Activated CD4-positive, alpha-beta T cell treated with anti-CD3 and anti-CD28 coated beads, Interleukin-2, amount 10 ng/mL, durations not matched to agents 24 days and 14 days (primary cell): Measurements from ENCODE around the gene PGAP6. TPM values are rescaled to one million over a fixed set of nuclear protein-coding genes. Genes with fewer than 3 reads are reported as not detected.
"Not testable (repeated sequence)": the region's sequence is repeated elsewhere in the genome, so short reads cannot be mapped to it uniquely, and the experiment has no call there.

Experiments
- DNase-seq: peaks from one replicate; pipeline ENCODE4 v3.0.0; 2022
- H3K27ac Mint-ChIP-seq: one replicate; pipeline ENCODE4 v1.8.0; 2022; ENCODE audit warnings: mild to moderate bottlenecking, mixed read lengths
- H3K27me3 Mint-ChIP-seq: one replicate; pipeline ENCODE4 v1.8.0; 2022; ENCODE audit warnings: mixed read lengths
- H3K36me3 Mint-ChIP-seq: one replicate; pipeline ENCODE4 v1.8.0; 2022; ENCODE audit warnings: low read depth, mild to moderate bottlenecking, mixed read lengths
- H3K4me1 Mint-ChIP-seq: one replicate; pipeline ENCODE4 v1.8.0; 2021; ENCODE audit warnings: mixed read lengths
- H3K4me3 Mint-ChIP-seq: one replicate; pipeline ENCODE4 v1.8.0; 2022; ENCODE audit warnings: mild to moderate bottlenecking, moderate library complexity, mixed read lengths
- H3K9me3 Mint-ChIP-seq: one replicate; pipeline ENCODE4 v1.8.0; 2021; ENCODE audit warnings: mixed read lengths
- intact Hi-C: fragments of 100-400 bp; cut with micrococcal nuclease; formaldehyde crosslinking; loops from one replicate; pipeline ENCODE4 v1.15.1; 2023
- total RNA-seq: library from RNA; stranded (reverse); gene quantifications from 2 replicates; pipeline ENCODE4 v1.2.3, GENCODE V29; 2022

The PGAP6 gene
- total RNA-seq, 1 donor from 2014 or later: 37.8 TPM

GRCh38 chr16:337437-337836, 44.3 kb downstream of the PGAP6 start:
- no peak for DNase-seq
- no peak overlapping the region for H3K4me3 Mint-ChIP-seq
- peaks cover 24% of the 10 kb centered on the region for H3K4me1 Mint-ChIP-seq
- intact Hi-C loops: no loop called here
- H3K27me3 Mint-ChIP-seq: no peaks in the 10 kb centered on the region
- H3K36me3 Mint-ChIP-seq: peaks cover 5% of the 10 kb centered on the region
- no peak overlapping the region for H3K27ac Mint-ChIP-seq
- no peaks in the 10 kb centered on the region for H3K9me3 Mint-ChIP-seq

DNA sequence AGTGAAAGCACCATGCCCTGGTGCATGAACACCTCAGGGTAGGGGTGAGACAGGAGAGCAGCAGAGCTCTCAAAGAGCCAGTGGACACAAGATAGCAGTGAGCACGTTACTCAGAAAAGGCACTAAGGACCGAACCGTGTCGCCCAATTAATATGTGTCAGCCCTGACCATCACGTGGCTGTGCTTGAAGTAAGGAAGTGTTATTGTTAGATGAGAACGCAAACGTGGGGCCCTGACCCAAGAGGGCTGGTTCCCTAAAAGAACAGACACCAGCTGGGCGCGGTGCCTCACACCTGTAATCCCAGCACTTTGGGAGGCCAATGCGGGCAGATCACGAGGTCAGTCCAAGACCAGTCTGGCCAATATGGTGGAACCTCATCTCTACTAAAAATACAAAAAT, 45.5 kb downstream of the PGAP6 start:
- no peaks in the 10 kb centered on the region for H3K9me3 Mint-ChIP-seq
- intact Hi-C loops: no loop called here
- peaks cover 23% of the 10 kb centered on the region for H3K4me1 Mint-ChIP-seq
- no peaks in the 10 kb centered on the region for H3K36me3 Mint-ChIP-seq
- H3K4me3 Mint-ChIP-seq: no peak overlapping the region
- H3K27me3 Mint-ChIP-seq: no peaks in the 10 kb centered on the region
- H3K27ac Mint-ChIP-seq: no peak overlapping the region
- DNase-seq: no peak

- H3K27me3 Mint-ChIP-seq, H3K9me3 Mint-ChIP-seq, H3K36me3 Mint-ChIP-seq, H3K4me3 Mint-ChIP-seq, DNase-seq, intact Hi-C loops, H3K27ac Mint-ChIP-seq: not testable (repeated sequence)
- peaks cover 18% of the 10 kb centered on the region for H3K4me1 Mint-ChIP-seq
Measured at GRCh38 chr16:334861-335632, 46.7 kb downstream of the PGAP6 start.

DNA sequence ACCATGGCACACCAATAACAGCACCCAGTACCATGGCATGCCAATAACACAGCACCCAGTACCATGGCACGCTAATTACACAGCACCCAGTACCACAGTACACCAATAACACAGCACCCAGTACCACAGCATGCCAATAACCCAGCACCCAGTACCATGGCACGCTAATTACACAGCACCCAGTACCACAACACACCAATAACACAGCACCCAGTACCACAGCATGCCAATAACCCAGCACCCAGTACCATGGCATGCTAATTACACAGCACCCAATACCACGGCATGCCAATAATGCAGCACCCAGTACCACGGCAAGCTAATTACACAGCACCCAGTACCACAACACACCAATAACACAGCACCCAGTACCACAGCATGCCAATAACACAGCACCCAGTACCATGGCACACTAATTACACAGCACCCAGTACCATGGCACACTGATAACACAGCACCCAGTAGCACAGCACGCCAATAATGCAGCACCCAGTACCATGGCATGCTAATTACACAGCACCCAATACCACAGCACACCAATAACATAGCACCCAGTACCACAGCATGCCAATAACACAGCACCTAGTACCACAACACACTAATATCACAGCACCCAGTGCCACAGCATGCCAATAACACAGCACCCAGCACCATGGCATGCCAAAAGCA, 47.5 kb downstream of the PGAP6 start:
- intact Hi-C loops, H3K36me3 Mint-ChIP-seq, H3K27ac Mint-ChIP-seq, H3K4me3 Mint-ChIP-seq, DNase-seq, H3K27me3 Mint-ChIP-seq, H3K9me3 Mint-ChIP-seq: not testable (repeated sequence)
- H3K4me1 Mint-ChIP-seq: peaks cover 12% of the 10 kb centered on the region

GRCh38 chr16:333406-334094, 48.2 kb downstream of the PGAP6 start:
- Mint-ChIP-seq H3K36me3 (peaks cover 4% of the 10 kb centered on the region), H3K4me1 (peaks cover 10% of the 10 kb centered on the region), H3K9me3 (no peaks in the 10 kb centered on the region), H3K27me3 (no peaks in the 10 kb centered on the region), H3K27ac (no peak overlapping the region), H3K4me3 (no peak overlapping the region)
- intact Hi-C loops: no loop called here
- DNase-seq: no peak

DNA sequence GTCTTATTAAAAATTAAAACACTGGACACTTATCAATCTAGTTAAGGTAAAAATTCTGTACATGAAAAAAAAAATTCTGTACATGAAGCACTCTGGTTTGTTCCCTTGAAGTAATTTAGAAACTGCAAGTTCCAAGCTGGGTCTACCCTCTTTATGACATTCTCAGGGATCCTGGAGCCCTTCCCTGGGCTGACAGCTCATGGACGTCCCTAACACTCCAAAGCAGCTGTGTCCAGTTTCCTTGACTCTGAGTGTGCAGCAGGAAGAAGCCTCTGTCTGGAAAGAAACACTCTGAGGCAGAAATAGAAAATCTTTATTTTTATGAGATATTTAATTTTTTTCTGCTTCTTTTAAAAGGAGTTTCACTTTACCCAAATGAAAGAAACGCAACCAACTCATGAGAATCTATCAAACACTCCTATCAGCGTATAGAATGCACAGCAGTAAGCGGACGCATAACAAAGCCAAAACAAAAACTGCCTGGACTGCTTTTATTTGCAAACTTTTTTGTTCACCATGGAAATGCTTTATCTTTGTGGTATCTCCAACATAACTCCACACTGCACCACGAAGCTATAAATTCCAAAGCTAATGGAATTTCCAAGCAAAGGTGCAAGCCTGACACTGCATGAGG, 50.5 kb downstream of the PGAP6 start:
- intact Hi-C loops, H3K36me3 Mint-ChIP-seq, H3K27me3 Mint-ChIP-seq, DNase-seq, H3K4me3 Mint-ChIP-seq, H3K9me3 Mint-ChIP-seq, H3K27ac Mint-ChIP-seq: not testable (repeated sequence)
- peaks cover 14% of the 10 kb centered on the region for H3K4me1 Mint-ChIP-seq

GRCh38 chr16:330741-331140, 51.0 kb downstream of the PGAP6 start:
- Mint-ChIP-seq H3K4me3 (no peak overlapping the region), H3K27ac (no peak overlapping the region), H3K4me1 (peaks cover 12% of the 10 kb centered on the region), H3K27me3 (no peaks in the 10 kb centered on the region), H3K9me3 (no peaks in the 10 kb centered on the region), H3K36me3 (peaks cover 4% of the 10 kb centered on the region)
- no peak for DNase-seq
- intact Hi-C loops: no loop called here

DNA sequence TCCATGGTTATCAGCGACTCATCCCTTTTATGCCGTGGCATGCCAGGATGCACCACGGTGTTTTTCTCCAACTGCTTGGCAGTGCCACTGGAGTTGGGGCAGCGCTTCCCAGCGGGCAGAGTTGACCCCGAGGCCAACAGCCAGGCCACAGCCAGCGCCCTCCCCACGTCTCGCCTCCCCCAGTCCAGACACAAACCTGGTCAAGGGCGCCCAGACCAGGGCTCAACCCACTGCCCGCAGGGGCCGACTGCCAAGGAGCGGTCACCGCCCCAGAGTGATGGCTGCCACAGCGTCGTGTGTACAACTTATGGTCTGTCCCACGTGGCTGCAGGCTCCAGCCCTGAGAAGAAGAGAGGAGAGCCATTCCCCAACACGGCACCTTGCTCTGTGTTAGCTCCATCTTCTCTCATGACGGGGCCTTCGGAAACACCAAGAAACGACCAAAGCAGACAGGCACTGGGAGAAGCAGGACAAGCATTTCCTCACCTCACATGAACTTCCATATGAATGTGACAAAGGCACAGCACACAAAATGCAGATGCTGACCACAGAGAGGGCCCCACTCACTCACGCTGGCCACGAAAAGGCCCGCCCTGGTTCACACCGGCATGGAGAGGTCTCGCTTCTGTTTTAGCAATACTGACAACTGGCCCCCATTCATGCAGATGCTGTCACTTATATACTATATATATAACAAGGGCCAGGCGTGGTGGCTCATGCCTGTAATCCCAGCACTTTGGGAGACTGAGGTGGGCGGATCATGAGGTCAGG, 56.2 kb downstream of the PGAP6 start:
- DNase-seq: no peak
- peak overlapping the region; percentile 63 for H3K27ac Mint-ChIP-seq
- peaks cover 7% of the 10 kb centered on the region for H3K36me3 Mint-ChIP-seq
- intact Hi-C loops: loop anchor here (2.0 kb wide), 1 partner anchor 25 kb away; no protein-coding TSS in a partner anchor
- H3K4me3 Mint-ChIP-seq: peak overlapping the region; percentile 71
- H3K4me1 Mint-ChIP-seq: peaks cover 27% of the 10 kb centered on the region
- no peaks in the 10 kb centered on the region for H3K27me3 Mint-ChIP-seq
- no peaks in the 10 kb centered on the region for H3K9me3 Mint-ChIP-seq

GRCh38 chr16:324451-325334, 57.1 kb downstream of the PGAP6 start:
- DNase-seq: peak; percentile 92
- Mint-ChIP-seq H3K27ac (peak overlapping the region; percentile 63), H3K27me3 (no peaks in the 10 kb centered on the region), H3K4me1 (peaks cover 33% of the 10 kb centered on the region), H3K9me3 (no peaks in the 10 kb centered on the region), H3K4me3 (peak overlapping the region; percentile 71), H3K36me3 (peaks cover 7% of the 10 kb centered on the region)
- intact Hi-C loops: loop anchor here (2.0 kb wide), 1 partner anchor 26 kb away; no protein-coding TSS in a partner anchor

- Mint-ChIP-seq H3K4me1 (peaks cover 35% of the 10 kb centered on the region), H3K36me3 (peaks cover 9% of the 10 kb centered on the region), H3K27ac (no peak overlapping the region), H3K9me3 (no peaks in the 10 kb centered on the region), H3K4me3 (peak overlapping the region; percentile 71), H3K27me3 (no peaks in the 10 kb centered on the region)
- intact Hi-C loops: loop anchor here (2.0 kb wide), 1 partner anchor 27 kb away; no protein-coding TSS in a partner anchor
- DNase-seq: no peak
Measured at GRCh38 chr16:324201-324450, 57.7 kb downstream of the PGAP6 start.

DNA sequence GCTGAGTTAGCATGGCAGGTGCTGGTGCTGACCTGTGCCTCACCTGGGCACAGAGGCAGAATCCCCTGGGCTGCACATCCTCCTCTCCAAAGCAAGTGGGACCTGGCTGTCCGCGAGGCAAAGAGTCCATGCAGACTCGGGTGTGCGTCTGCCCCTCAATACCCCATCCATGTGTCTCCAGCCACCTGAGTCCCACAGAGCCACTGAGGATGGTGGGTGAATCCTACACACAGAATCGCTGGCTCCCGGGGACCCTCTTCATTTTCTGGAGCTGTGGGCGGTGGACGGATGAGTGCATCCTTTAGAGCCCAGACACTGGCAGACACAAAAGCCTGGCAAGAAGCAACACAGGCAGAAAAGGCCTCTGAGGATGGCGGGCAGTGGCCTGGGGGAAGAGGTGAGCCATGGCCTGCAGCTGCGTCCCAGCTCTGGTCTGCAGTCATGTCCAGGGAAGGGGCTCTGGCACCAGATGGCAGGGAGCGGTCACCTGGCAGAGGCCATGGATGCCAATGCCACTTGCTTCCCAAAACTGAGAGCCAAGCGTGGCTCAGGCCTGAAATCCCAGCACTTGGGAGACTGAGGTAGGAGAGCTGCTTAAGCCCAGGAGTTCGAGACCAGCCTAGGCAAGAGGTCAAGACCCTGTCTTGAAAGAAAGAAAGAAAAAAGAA, 59.2 kb downstream of the PGAP6 start:
- no peaks in the 10 kb centered on the region for H3K27me3 Mint-ChIP-seq
- no peaks in the 10 kb centered on the region for H3K9me3 Mint-ChIP-seq
- H3K36me3 Mint-ChIP-seq: peaks cover 14% of the 10 kb centered on the region
- H3K4me1 Mint-ChIP-seq: peaks cover 40% of the 10 kb centered on the region
- H3K4me3 Mint-ChIP-seq: no peak overlapping the region
- DNase-seq: no peak
- intact Hi-C loops: no loop called here
- H3K27ac Mint-ChIP-seq: no peak overlapping the region

GRCh38 chr16:321532-321931, 60.2 kb downstream of the PGAP6 start:
- Mint-ChIP-seq H3K4me1 (peaks cover 36% of the 10 kb centered on the region), H3K4me3 (no peak overlapping the region), H3K27ac (no peak overlapping the region), H3K9me3 (no peaks in the 10 kb centered on the region), H3K27me3 (no peaks in the 10 kb centered on the region), H3K36me3 (peaks cover 15% of the 10 kb centered on the region)
- no peak for DNase-seq
- intact Hi-C loops: no loop called here
